Measurements from ENCODE around the gene CRYL1. TPM values are rescaled to one million over a fixed set of nuclear protein-coding genes. Genes with fewer than 3 reads are reported as not detected.

The CRYL1 gene
- polyA plus RNA-seq, 1 of the 3 experiments (the other 2 are of a cell fraction): 34.8 TPM

DNA sequence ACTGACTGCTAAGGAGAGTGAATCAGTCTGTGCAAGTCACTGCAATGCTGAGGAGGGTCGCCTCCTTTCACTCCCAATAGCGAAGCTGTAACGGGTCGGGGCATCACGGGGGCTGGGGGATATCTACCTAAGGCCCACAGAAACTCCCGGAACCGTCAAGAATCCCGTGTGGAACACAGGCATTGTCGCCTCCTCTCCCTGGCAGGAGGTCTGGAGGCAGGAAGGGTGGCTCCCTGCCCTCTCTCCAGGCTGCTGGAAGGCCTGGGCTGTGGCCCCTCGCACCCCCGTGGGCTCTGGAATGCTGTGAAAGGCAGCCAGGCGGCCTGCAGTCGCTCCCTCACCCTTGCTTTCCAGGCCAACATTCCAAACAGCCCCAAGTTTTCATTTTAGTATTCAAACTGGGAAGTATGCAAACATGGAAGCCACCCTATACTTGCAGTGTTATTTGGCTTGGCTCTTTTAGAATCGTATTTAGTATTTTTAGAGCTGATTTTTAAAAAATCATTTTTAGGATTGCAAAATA, 109.4 kb downstream of the CRYL1 start:
- no peak overlapping the region for H3K4me3 ChIP-seq (ENCODE audit: low read depth in 2 of 2, low read length in 1 of 2)
- no peaks in the 10 kb centered on the region for H3K27me3 ChIP-seq (ENCODE audit: insufficient read depth)
- DNase-seq: no peak
- H3K9me3 ChIP-seq: no peaks in the 10 kb centered on the region
- no peak overlapping the region for H2AFZ ChIP-seq (ENCODE audit: low read depth)
- H3K4me2 ChIP-seq: no peak overlapping the region
- H3K27ac ChIP-seq (ENCODE audit: low read depth in 2 of 2, low read length in 1 of 2): no peak overlapping the region
- WGBS (ENCODE audit: low lambda C conversion rate): 87% methylated on average over 13 of the region's 14 CpGs
- H3K4me1 ChIP-seq (ENCODE audit: control insufficient read depth in 1 of 2, insufficient read depth in 2 of 2, low read depth in 1 of 2, low read length in 1 of 2): peaks cover 0 to 3% of the 10 kb centered on the region in 2 experiments; a peak in 2 of 4 replicates
- ChIA-PET CTCF (no interaction called here), POLR2A (no interaction called here)
- no peak for TF ChIP-seq CHD2 (IDR thresholded peaks at IDR 0.05; ENCODE audit: low read length, partially characterized antibody)
- peaks cover 17% of the 10 kb centered on the region for H3F3A ChIP-seq (replicated peaks; ENCODE audit: insufficient read depth)
- H4K20me1 ChIP-seq (ENCODE audit: insufficient read depth): peaks cover 6% of the 10 kb centered on the region
- H3K9ac ChIP-seq: no peak overlapping the region
- no peaks in the 10 kb centered on the region for H3K79me2 ChIP-seq (ENCODE audit: insufficient read depth)
- no peaks in the 10 kb centered on the region for H3K36me3 ChIP-seq (replicated peaks in 1 of 2; ENCODE audit: control insufficient read depth in 1 of 2, insufficient read depth in 2 of 2, low read length in 1 of 2)
- no peaks in the 10 kb centered on the region for H3K9me2 ChIP-seq

DNA sequence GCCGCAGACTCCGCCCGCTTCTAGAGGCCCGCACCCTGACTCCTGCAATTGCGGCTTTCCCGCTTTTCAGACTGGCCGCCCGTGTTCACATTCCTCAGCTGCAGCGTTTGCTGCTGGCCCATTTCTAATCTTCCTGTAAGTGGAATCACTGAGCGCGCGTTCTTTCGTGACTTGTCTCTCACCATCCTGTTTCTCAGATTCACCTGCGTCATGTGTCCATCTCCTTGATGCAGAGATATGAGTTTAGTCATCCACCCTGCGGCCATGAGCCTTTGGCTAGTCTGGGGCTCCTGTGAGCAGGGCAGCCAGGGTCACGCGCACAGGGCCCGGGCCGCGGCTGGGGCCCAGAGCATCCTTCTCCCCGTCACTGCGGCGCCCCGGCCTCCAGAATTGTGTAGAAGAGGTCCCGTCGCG, 110.0 kb downstream of the CRYL1 start:
- ChIA-PET POLR2A (no interaction called here), CTCF (no interaction called here)
- Histone ChIP-seq H3K9ac (no peak overlapping the region), H3K4me2 (no peak overlapping the region), H3K36me3 (replicated peaks in 1 of 2; ENCODE audit: control insufficient read depth in 1 of 2, insufficient read depth in 2 of 2, low read length in 1 of 2) (no peaks in the 10 kb centered on the region), H3K4me1 (ENCODE audit: control insufficient read depth in 1 of 2, insufficient read depth in 2 of 2, low read depth in 1 of 2, low read length in 1 of 2) (peaks cover 0 to 3% of the 10 kb centered on the region in 2 experiments; a peak in 2 of 4 replicates), H3K4me3 (ENCODE audit: low read depth in 2 of 2, low read length in 1 of 2) (no peak overlapping the region), H2AFZ (ENCODE audit: low read depth) (no peak overlapping the region), H3K27me3 (ENCODE audit: insufficient read depth) (no peaks in the 10 kb centered on the region), H4K20me1 (ENCODE audit: insufficient read depth) (peaks cover 6% of the 10 kb centered on the region), H3K79me2 (ENCODE audit: insufficient read depth) (no peaks in the 10 kb centered on the region), H3K9me3 (no peaks in the 10 kb centered on the region), H3F3A (replicated peaks; ENCODE audit: insufficient read depth) (peaks cover 17% of the 10 kb centered on the region), H3K9me2 (no peaks in the 10 kb centered on the region), H3K27ac (ENCODE audit: low read depth in 2 of 2, low read length in 1 of 2) (no peak overlapping the region)
- 96% methylated on average over 24 of the region's 27 CpGs for WGBS (ENCODE audit: low lambda C conversion rate)
- TF ChIP-seq MEF2A (IDR thresholded peaks at IDR 0.05; ENCODE audit: borderline replicate concordance, low read depth) (no peak), RAD21 (IDR thresholded peaks at IDR 0.05; ENCODE audit: low read length) (no peak), FOXJ3 (CRISPR knock-in tag; IDR thresholded peaks at IDR 0.05) (no peak), NRF1 (IDR thresholded peaks at IDR 0.05; ENCODE audit: low read depth, low read length) (no peak), RCOR1 (IDR thresholded peaks at IDR 0.05; ENCODE audit: low read length) (no peak), SIN3A (IDR thresholded peaks at IDR 0.05; ENCODE audit: borderline replicate concordance, low read depth, low read length) (no peak)
- TF ChIP-seq, protein P1, sequence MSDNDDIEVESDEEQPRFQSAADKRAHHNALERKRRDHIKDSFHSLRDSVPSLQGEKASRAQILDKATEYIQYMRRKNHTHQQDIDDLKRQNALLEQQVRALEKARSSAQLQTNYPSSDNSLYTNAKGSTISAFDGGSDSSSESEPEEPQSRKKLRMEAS (IDR thresholded peaks at IDR 0.05; ENCODE audit: low read depth): no peak
- TF ChIP-seq, protein P2, sequence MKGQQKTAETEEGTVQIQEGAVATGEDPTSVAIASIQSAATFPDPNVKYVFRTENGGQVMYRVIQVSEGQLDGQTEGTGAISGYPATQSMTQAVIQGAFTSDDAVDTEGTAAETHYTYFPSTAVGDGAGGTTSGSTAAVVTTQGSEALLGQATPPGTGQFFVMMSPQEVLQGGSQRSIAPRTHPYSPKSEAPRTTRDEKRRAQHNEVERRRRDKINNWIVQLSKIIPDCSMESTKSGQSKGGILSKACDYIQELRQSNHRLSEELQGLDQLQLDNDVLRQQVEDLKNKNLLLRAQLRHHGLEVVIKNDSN (IDR thresholded peaks at IDR 0.05; ENCODE audit: borderline replicate concordance, low read depth): no peak
- no peak for DNase-seq

DNA sequence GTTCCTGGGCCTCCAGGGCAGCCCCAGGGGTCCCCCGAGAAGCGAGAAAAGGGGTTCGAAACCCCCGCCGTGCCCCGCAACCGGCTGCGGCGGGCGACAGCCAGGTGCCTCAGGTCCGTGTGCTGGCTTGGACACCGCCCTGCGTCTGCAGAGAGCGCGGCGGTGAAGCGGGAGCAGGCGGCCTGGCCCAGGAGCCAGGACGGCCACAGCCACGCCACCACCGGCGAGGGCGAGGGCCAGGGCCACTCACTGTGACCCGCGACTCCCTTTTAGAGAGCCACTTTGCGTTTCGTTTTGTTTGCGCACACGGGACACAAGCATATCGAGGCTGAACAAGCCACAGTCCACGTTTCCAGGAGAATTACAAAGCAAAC, 110.4 kb downstream of the CRYL1 start:
- peaks cover 16% of the 10 kb centered on the region for H3F3A ChIP-seq (replicated peaks; ENCODE audit: insufficient read depth)
- H4K20me1 ChIP-seq (ENCODE audit: insufficient read depth): peaks cover 6% of the 10 kb centered on the region
- TF ChIP-seq EZH2phosphoT487 (IDR thresholded peaks at IDR 0.05; ENCODE audit: borderline replicate concordance, low read depth): no peak
- no peak for TF ChIP-seq POLR2AphosphoS5 (IDR thresholded peaks at IDR 0.05; ENCODE audit: low read depth, low read length)
- no peak for TF ChIP-seq NFIC (IDR thresholded peaks at IDR 0.05; ENCODE audit: borderline replicate concordance)
- TF ChIP-seq FOXJ3 (CRISPR knock-in tag; IDR thresholded peaks at IDR 0.05): no peak
- TF ChIP-seq, protein P1 (IDR thresholded peaks at IDR 0.05; ENCODE audit: low read depth): no peak
- no peak for TF ChIP-seq RXRA (IDR thresholded peaks at IDR 0.05; ENCODE audit: borderline replicate concordance, low read depth)
- TF ChIP-seq MEF2A (IDR thresholded peaks at IDR 0.05; ENCODE audit: borderline replicate concordance, low read depth): no peak
- no peak for TF ChIP-seq CHD2 (IDR thresholded peaks at IDR 0.05; ENCODE audit: low read length, partially characterized antibody)
- no peak for TF ChIP-seq FOXM1 (IDR thresholded peaks at IDR 0.05; ENCODE audit: low read depth)
- TF ChIP-seq YY1 (IDR thresholded peaks at IDR 0.05; ENCODE audit: low read depth): no peak
- no peak for TF ChIP-seq RFX5 (IDR thresholded peaks at IDR 0.05; ENCODE audit: low read length)
- TF ChIP-seq, protein P3, sequence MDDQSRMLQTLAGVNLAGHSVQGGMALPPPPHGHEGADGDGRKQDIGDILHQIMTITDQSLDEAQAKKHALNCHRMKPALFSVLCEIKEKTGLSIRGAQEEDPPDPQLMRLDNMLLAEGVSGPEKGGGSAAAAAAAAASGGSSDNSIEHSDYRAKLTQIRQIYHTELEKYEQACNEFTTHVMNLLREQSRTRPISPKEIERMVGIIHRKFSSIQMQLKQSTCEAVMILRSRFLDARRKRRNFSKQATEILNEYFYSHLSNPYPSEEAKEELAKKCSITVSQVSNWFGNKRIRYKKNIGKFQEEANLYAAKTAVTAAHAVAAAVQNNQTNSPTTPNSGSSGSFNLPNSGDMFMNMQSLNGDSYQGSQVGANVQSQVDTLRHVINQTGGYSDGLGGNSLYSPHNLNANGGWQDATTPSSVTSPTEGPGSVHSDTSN (IDR thresholded peaks at IDR 0.05): no peak
- ChIA-PET CTCF (no interaction called here), POLR2A (no interaction called here)
- H3K27ac ChIP-seq (ENCODE audit: low read depth in 2 of 2, low read length in 1 of 2): no peak overlapping the region
- H3K9me2 ChIP-seq: no peaks in the 10 kb centered on the region
- WGBS (ENCODE audit: low lambda C conversion rate): 98% methylated on average over 16 of the region's 31 CpGs
- no peak overlapping the region for H2AFZ ChIP-seq (ENCODE audit: low read depth)
- no peaks in the 10 kb centered on the region for H3K27me3 ChIP-seq (ENCODE audit: insufficient read depth)
- no peaks in the 10 kb centered on the region for H3K9me3 ChIP-seq
- no peak overlapping the region for H3K4me3 ChIP-seq (ENCODE audit: low read depth in 2 of 2, low read length in 1 of 2)
- no peaks in the 10 kb centered on the region for H3K36me3 ChIP-seq (replicated peaks in 1 of 2; ENCODE audit: control insufficient read depth in 1 of 2, insufficient read depth in 2 of 2, low read length in 1 of 2)
- no peak for DNase-seq
- H3K4me2 ChIP-seq: no peak overlapping the region
- H3K9ac ChIP-seq: no peak overlapping the region
- peaks cover 0 to 2% of the 10 kb centered on the region in 2 experiments; a peak in 2 of 4 replicates for H3K4me1 ChIP-seq (ENCODE audit: control insufficient read depth in 1 of 2, insufficient read depth in 2 of 2, low read depth in 1 of 2, low read length in 1 of 2)
- no peaks in the 10 kb centered on the region for H3K79me2 ChIP-seq (ENCODE audit: insufficient read depth)

Measured in SK-N-SH (cell line).